OCI-LY1 (cell line): ENCODE measurements around the gene PLIN4.

Experiments used
- H2AFZ ChIP-seq: fragments of 200-600 bp; sonication (generic), shearing (Covaris generic); 2 replicates; pipeline ENCODE4 v1.6.0; 2014; ENCODE audit warnings: antibody characterized with exemption, mild to moderate bottlenecking, low read length
- H3F3A ChIP-seq: fragments of 200-600 bp; sonication (generic), shearing (Covaris generic); 2 replicates; pipeline ENCODE4 v1.6.0; 2014; ENCODE audit warnings: mild to moderate bottlenecking, antibody characterized with exemption, low read length, moderate library complexity; ENCODE audit not compliant: insufficient read depth
- H3K27ac ChIP-seq: fragments of 200-600 bp; sonication (generic); 2 replicates; pipeline ENCODE4 v1.5.1; 2014; ENCODE audit warnings: low read length, mixed run types, mild to moderate bottlenecking, low read depth; ENCODE audit not compliant: poor library complexity, severe bottlenecking
- H3K27me3 ChIP-seq: fragments of 200-600 bp; sonication (generic); 2 replicates; pipeline ENCODE4 v1.6.0; 2014; ENCODE audit warnings: antibody characterized with exemption, mild to moderate bottlenecking, low read length, moderate library complexity; ENCODE audit not compliant: insufficient read depth
- H3K36me3 ChIP-seq: fragments of 200-600 bp; sonication (generic); 2 replicates; pipeline ENCODE4 v1.6.1; 2014; ENCODE audit warnings: mild to moderate bottlenecking, antibody characterized with exemption, low read length, moderate library complexity, mixed read lengths; ENCODE audit not compliant: insufficient read depth
- H3K4me1 ChIP-seq: fragments of 200-600 bp; sonication (generic); 2 replicates; pipeline ENCODE4 v1.5.1; 2014; ENCODE audit warnings: mild to moderate bottlenecking, low read length, moderate library complexity; ENCODE audit not compliant: insufficient read depth, severe bottlenecking
- H3K4me2 ChIP-seq: fragments of 200-600 bp; sonication (generic), shearing (Covaris generic); 2 replicates; pipeline ENCODE4 v1.6.1; 2014; ENCODE audit warnings: low read length
- H3K4me3 ChIP-seq: fragments of 200-600 bp; sonication (generic); 2 replicates; pipeline ENCODE4 v1.5.1; 2014; ENCODE audit warnings: low read length, low read depth, mild to moderate bottlenecking, mixed read lengths; ENCODE audit not compliant: poor library complexity, severe bottlenecking
- H3K79me2 ChIP-seq: fragments of 200-600 bp; shearing (Covaris generic); 2 replicates; pipeline ENCODE4 v1.6.1; 2016; ENCODE audit warnings: mixed run types, low read length, mixed read lengths; ENCODE audit not compliant: insufficient read depth
- H3K9ac ChIP-seq: fragments of 200-600 bp; sonication (generic), shearing (Covaris generic); 2 replicates; pipeline ENCODE4 v1.6.1; 2014; ENCODE audit warnings: mild to moderate bottlenecking, low read length, mixed read lengths
- H3K9me2 ChIP-seq: fragments of 200-600 bp; sonication (generic), shearing (Covaris generic); 2 replicates; pipeline ENCODE4 v1.6.1; 2014; ENCODE audit warnings: low read depth, mild to moderate bottlenecking, low read length, mixed read lengths
- H3K9me3 ChIP-seq: fragments of 200-600 bp; shearing (Covaris generic); 2 replicates; pipeline ENCODE4 v1.6.1; 2014; ENCODE audit warnings: low read length, mixed read lengths
- H4K20me1 ChIP-seq: fragments of 200-600 bp; sonication (generic), shearing (Covaris generic); 2 replicates; pipeline ENCODE4 v1.6.0; 2016; ENCODE audit warnings: mild to moderate bottlenecking, low read length; ENCODE audit not compliant: insufficient read depth
- CTCF ChIP-seq: fragments of 200-600 bp; sonication (generic), shearing (Covaris generic); IDR thresholded peaks from 2 replicates; pipeline ENCODE4 v1.5.1; 2017; ENCODE audit warnings: mild to moderate bottlenecking, antibody characterized with exemption, low read length, moderate library complexity, mixed read lengths
- EZH2 ChIP-seq: fragments of 200-600 bp; sonication (generic), shearing (Covaris generic); IDR thresholded peaks from 2 replicates; pipeline ENCODE4 v1.8.0; 2017; ENCODE audit warnings: borderline replicate concordance, mixed run types, mild to moderate bottlenecking, antibody characterized with exemption, low read length, moderate library complexity, mixed read lengths

PLIN4 gene

GRCh38 chr19:4516939-4517300, 1.4 kb downstream of the PLIN4 start:
- Histone ChIP-seq H4K20me1 (no peaks in the 10 kb centered on the region), H3K4me1 (no peaks in the 10 kb centered on the region), H3K9me3 (no peaks in the 10 kb centered on the region), H3K4me2 (no peak overlapping the region), H3K9ac (no peak overlapping the region), H3K36me3 (no peaks in the 10 kb centered on the region), H3K27ac (no peak overlapping the region), H3K4me3 (no peak overlapping the region), H2AFZ (no peak overlapping the region), H3K27me3 (no peaks in the 10 kb centered on the region), H3K79me2 (no peaks in the 10 kb centered on the region), H3K9me2 (no peaks in the 10 kb centered on the region), H3F3A (no peaks in the 10 kb centered on the region)
- TF ChIP-seq CTCF: no peak
- no peak for TF ChIP-seq EZH2

- Histone ChIP-seq H3K79me2 (no peaks in the 10 kb centered on the region), H3K4me1 (no peaks in the 10 kb centered on the region), H3K9me2 (no peaks in the 10 kb centered on the region), H3K27me3 (no peaks in the 10 kb centered on the region), H3K36me3 (no peaks in the 10 kb centered on the region), H3K9me3 (no peaks in the 10 kb centered on the region), H2AFZ (no peak overlapping the region), H4K20me1 (no peaks in the 10 kb centered on the region), H3K4me3 (no peak overlapping the region), H3K9ac (no peak overlapping the region), H3K4me2 (no peak overlapping the region), H3F3A (no peaks in the 10 kb centered on the region), H3K27ac (no peak overlapping the region)
- TF ChIP-seq EZH2 (no peak), CTCF (no peak)
Measured at GRCh38 chr19:4516199-4516938, 1.9 kb downstream of the PLIN4 start.

- Histone ChIP-seq H3K79me2 (no peaks in the 10 kb centered on the region), H3K9ac (no peak overlapping the region), H3F3A (no peaks in the 10 kb centered on the region), H2AFZ (no peak overlapping the region), H3K27ac (no peak overlapping the region), H3K27me3 (no peaks in the 10 kb centered on the region), H3K36me3 (no peaks in the 10 kb centered on the region), H4K20me1 (no peaks in the 10 kb centered on the region), H3K4me3 (no peak overlapping the region), H3K4me1 (no peaks in the 10 kb centered on the region), H3K4me2 (no peak overlapping the region), H3K9me2 (no peaks in the 10 kb centered on the region), H3K9me3 (no peaks in the 10 kb centered on the region)
- TF ChIP-seq CTCF: no peak
- TF ChIP-seq EZH2: no peak
Measured at GRCh38 chr19:4515732-4516131, 2.6 kb downstream of the PLIN4 start.
